Activated CD8-positive, alpha-beta memory T cell treated with anti-CD3 and anti-CD28 coated beads, Interleukin-2, amount 50 U/mL, for 24 hours (primary cell): ENCODE data around the gene SCN1A.
A peak's percentile ranks its signal among the peaks of the same experiment; 100 is the strongest.
"Not testable (repeated sequence)": the region's sequence is repeated elsewhere in the genome, so short reads cannot be mapped to it uniquely, and the experiment has no call there.

ENCODE experiments used
- DNase-seq: peaks from one replicate; pipeline ENCODE4 v3.0.0-alpha.2; 2020; ENCODE audit errors: extremely low read depth

The SCN1A gene

GRCh38 chr2:165972161-165972560, 155.7 kb downstream of the SCN1A start:
- not testable (repeated sequence) for DNase-seq

- no peak for DNase-seq
Measured at GRCh38 chr2:165970663-165971062, 157.2 kb downstream of the SCN1A start.

- no peak for DNase-seq
Measured at GRCh38 chr2:165969227-165969626, 158.6 kb downstream of the SCN1A start.

- DNase-seq, result no peak
Measured at GRCh38 chr2:165967746-165968145, 160.1 kb downstream of the SCN1A start.

- DNase-seq, result no peak
Measured at GRCh38 chr2:165961818-165962217, 166.0 kb downstream of the SCN1A start.

- DNase-seq, result no peak
Measured at GRCh38 chr2:165959371-165959770, 168.4 kb downstream of the SCN1A start.

GRCh38 chr2:165958313-165958960, 169.4 kb downstream of the SCN1A start:
- DNase-seq, result no peak

GRCh38 chr2:165957030-165957675, 170.7 kb downstream of the SCN1A start:
- no peak for DNase-seq

GRCh38 chr2:165953655-165954606, 173.9 kb downstream of the SCN1A start, which contains the start of gene TTC21B:
TTC21B (minus strand) TSS chr2:165953776; CDS start chr2:165953705, 71 bp downstream.
- DNase-seq, result peak; percentile 86

GRCh38 chr2:165953306-165953654, 174.5 kb downstream of the SCN1A start:
- no peak for DNase-seq

GRCh38 chr2:165952741-165953211, 175.0 kb downstream of the SCN1A start:
- DNase-seq, result no peak

GRCh38 chr2:165952085-165952484, 175.7 kb downstream of the SCN1A start:
- no peak for DNase-seq

GRCh38 chr2:165950438-165950837, 177.4 kb downstream of the SCN1A start:
- DNase-seq, result no peak

- DNase-seq, result no peak
Measured at GRCh38 chr2:165941827-165942226, 186.0 kb downstream of the SCN1A start.

- no peak for DNase-seq
Measured at GRCh38 chr2:165938237-165938636, 189.6 kb downstream of the SCN1A start.
